HCT116 (cell line): ENCODE data around the gene FHDC1. TPM values are rescaled to one million over a fixed set of nuclear protein-coding genes. Genes with fewer than 3 reads are reported as not detected.

ENCODE experiments used
- ATAC-seq: fragments of 200-7000 bp; cut with Tn5 transposase; 2 replicates; pipeline ENCODE4 v1.9.1; 2020; ENCODE audit warnings: mild to moderate bottlenecking, moderate library complexity
- BruUV-seq: library from RNA; stranded (reverse); fragments of 400-500 nt; replicated peaks from 2 replicates; lab custom pipeline; 2021; lab: Mats Ljungman, UMichigan
- CTCF ChIA-PET: fragments of 300-600 bp; sonication (Branson Sonifier 250); formaldehyde crosslinking; loops from one replicate; lab custom pipeline; 2021; ENCODE audit warnings: antibody characterized with exemption; lab: Charles Lee
- POLR2A ChIA-PET: fragments of 300-600, 350-600 bp; sonication (Branson Sonifier 250); formaldehyde crosslinking; loops from one replicate; lab custom pipeline; 2021; ENCODE audit warnings: antibody characterized with exemption; lab: Charles Lee
- RAD21 ChIA-PET, 2 experiments: fragments of 300-600 bp; sonication (Branson Sonifier 250); formaldehyde crosslinking; loops; one replicate each; lab custom pipeline; 2023; ENCODE audit warnings: low total read pairs in 2 of 2; ENCODE audit not compliant: uncharacterized antibody in 2 of 2, unreplicated experiment in 2 of 2, low non-redundant PET in 1 of 2; lab: Charles Lee
- DNase-seq: peaks from one replicate; pipeline ENCODE4 v3.0.0-alpha.2; 2010; ENCODE audit warnings: low read depth, low spot score
- H2AFZ ChIP-seq: fragments of 200-600 bp; shearing (Covaris generic), sonication (generic); 2 replicates; pipeline ENCODE4 v1.6.1; 2017; ENCODE audit warnings: low read depth, mixed run types, mixed read lengths, antibody characterized with exemption, low read length; ENCODE audit not compliant: poor library complexity, severe bottlenecking
- H3K27ac ChIP-seq: 2 replicates; pipeline ENCODE4 v1.5.1; 2012; ENCODE audit warnings: low read depth, low read length
- H3K27me3 ChIP-seq: fragments of 200-600 bp; sonication (generic); 2 replicates; pipeline ENCODE4 v1.6.1; 2016; ENCODE audit warnings: mixed run types, low read length, mixed read lengths; ENCODE audit not compliant: insufficient read depth
- H3K36me3 ChIP-seq, 2 experiments: fragments of 200-500 bp in 1 of 2; fragments of 200-600 bp in 1 of 2; sonication (Bioruptor generic) in 1 of 2; sonication (generic) in 1 of 2; 2 replicates each; pipeline versions ENCODE4 v1.5.1 to v1.6.1; 2014 to 2016; ENCODE audit warnings: low read length in 2 of 2, inconsistent platforms in 1 of 2, mixed read lengths in 1 of 2, mixed run types in 1 of 2; ENCODE audit not compliant: insufficient read depth in 2 of 2, control insufficient read depth in 1 of 2
- H3K4me1 ChIP-seq, 2 experiments: fragments of 200-600 bp in 1 of 2; sonication (generic) in 1 of 2; 2 replicates each; pipeline versions ENCODE4 v1.5.1 to v1.6.1; 2012 to 2017; ENCODE audit warnings: low read length in 2 of 2, inconsistent platforms in 1 of 2, mild to moderate bottlenecking in 1 of 2, mixed read lengths in 1 of 2, mixed run types in 1 of 2, moderate library complexity in 1 of 2; ENCODE audit not compliant: insufficient read depth in 2 of 2, control insufficient read depth in 1 of 2
- H3K4me2 ChIP-seq: fragments of 200-600 bp; sonication (generic); 2 replicates; pipeline ENCODE4 v1.6.1; 2017; ENCODE audit warnings: mixed run types, low read length, mixed read lengths
- H3K4me3 ChIP-seq, 2 experiments: fragments of 200-600 bp in 1 of 2; sonication (generic) in 1 of 2; replicated peaks in 1 of 2; 2 replicates each; pipeline ENCODE4 v1.5.1; 2011 to 2016; ENCODE audit warnings: low read length in 2 of 2, control low read depth in 1 of 2, low read depth in 1 of 2, mild to moderate bottlenecking in 1 of 2, mixed read lengths in 1 of 2, mixed run types in 1 of 2
- H3K79me2 ChIP-seq: fragments of 200-600 bp; sonication (generic); 2 replicates; pipeline ENCODE4 v1.6.1; 2017; ENCODE audit warnings: mild to moderate bottlenecking, mixed run types, low read length, moderate library complexity, mixed read lengths; ENCODE audit not compliant: insufficient read depth
- H3K9ac ChIP-seq: fragments of 200-600 bp; sonication (generic); 2 replicates; pipeline ENCODE4 v1.6.1; 2016; ENCODE audit warnings: low read length, mixed read lengths
- H3K9me2 ChIP-seq: fragments of 200-600 bp; sonication (generic), shearing (Covaris generic); 2 replicates; pipeline ENCODE4 v1.6.1; 2017; ENCODE audit warnings: mixed run types, mild to moderate bottlenecking, moderate library complexity; ENCODE audit not compliant: insufficient read depth
- H3K9me3 ChIP-seq, 2 experiments: fragments of 200-500 bp in 1 of 2; fragments of 200-600 bp in 1 of 2; sonication (Bioruptor generic) in 1 of 2; sonication (generic) in 1 of 2; 2 replicates each; pipeline ENCODE4 v1.6.1; 2014 to 2017; ENCODE audit warnings: low read length in 2 of 2, mixed read lengths in 2 of 2, inconsistent platforms in 1 of 2, low read depth in 1 of 2, mild to moderate bottlenecking in 1 of 2, mixed run types in 1 of 2, moderate library complexity in 1 of 2; ENCODE audit not compliant: control insufficient read depth in 1 of 2, insufficient read depth in 1 of 2
- H4K20me1 ChIP-seq: fragments of 200-600 bp; sonication (generic), shearing (Covaris generic); 2 replicates; pipeline ENCODE4 v1.6.1; 2017; ENCODE audit warnings: mixed run types, mild to moderate bottlenecking, moderate library complexity; ENCODE audit not compliant: insufficient read depth
- CBX3 ChIP-seq: IDR thresholded peaks from 2 replicates; pipeline ENCODE4 v1.6.1; 2012; ENCODE audit warnings: low read depth
- CEBPB ChIP-seq: IDR thresholded peaks from 2 replicates; pipeline ENCODE4 v1.6.1; 2012; ENCODE audit warnings: low read depth
- ELF1 ChIP-seq: IDR thresholded peaks from 2 replicates; pipeline ENCODE4 v1.6.1; 2012; ENCODE audit warnings: low read depth, borderline replicate concordance
- EZH2 ChIP-seq: fragments of 200-600 bp; sonication (generic); IDR thresholded peaks from 2 replicates; pipeline ENCODE4 v1.6.1; 2017; ENCODE audit warnings: antibody characterized with exemption, mixed run types
- EZH2phosphoT487 ChIP-seq: fragments of 200-600 bp; IDR thresholded peaks from 2 replicates; pipeline ENCODE4 v1.6.1; 2018; ENCODE audit warnings: antibody characterized with exemption, borderline replicate concordance
- FOSL1 ChIP-seq: IDR thresholded peaks from 2 replicates; pipeline ENCODE4 v1.6.1; 2012; ENCODE audit warnings: low read depth
- JUND ChIP-seq: IDR thresholded peaks from 2 replicates; pipeline ENCODE4 v1.6.1; 2012
- POLR2A ChIP-seq: IDR thresholded peaks from 2 replicates; pipeline ENCODE4 v1.7.0; 2011; ENCODE audit warnings: borderline replicate concordance; ENCODE audit not compliant: insufficient read depth, insufficient read length; ENCODE audit errors: extremely low read depth
- SP1 ChIP-seq: IDR thresholded peaks from 2 replicates; pipeline ENCODE4 v1.6.1; 2012; ENCODE audit warnings: low read depth
- SRF ChIP-seq: IDR thresholded peaks from 2 replicates; pipeline ENCODE4 v1.6.1; 2012; ENCODE audit warnings: low read depth
- TCF7L2 ChIP-seq: IDR thresholded peaks from 2 replicates; pipeline ENCODE4 v1.7.0; 2011; ENCODE audit warnings: borderline replicate concordance, inconsistent platforms; ENCODE audit not compliant: insufficient read depth, insufficient read length; ENCODE audit errors: extremely low read depth
- ZNF274 ChIP-seq: fragments of 200-500 bp; sonication (Bioruptor generic); IDR thresholded peaks from 2 replicates; pipeline ENCODE4 v1.6.1; 2014; ENCODE audit warnings: mild to moderate bottlenecking, low read depth, low read length, inconsistent platforms
- intact Hi-C: fragments of 100-400 bp; cut with micrococcal nuclease; formaldehyde crosslinking; loops from 2 replicates; pipeline ENCODE4 v1.10.0; 2022
- total RNA-seq: library from RNA; stranded (reverse); gene quantifications from one replicate; pipeline ENCODE4 v1.2.1, GENCODE V29; 2021; ENCODE audit not compliant: unreplicated experiment
- TF ChIP-seq, protein P1 (sequence below), 3 experiments: fragments of 200-600 bp in 1 of 3; sonication (generic) in 1 of 3; IDR thresholded peaks in 2 of 3; conservative IDR thresholded peaks in 1 of 3; 2 replicates each; pipeline ENCODE4 v1.5.1; 2012 to 2017; ENCODE audit warnings: low read depth in 2 of 3, low read length in 2 of 3, antibody characterized with exemption in 1 of 3, borderline replicate concordance in 1 of 3, control low read depth in 1 of 3, mild to moderate bottlenecking in 1 of 3, mixed read lengths in 1 of 3, mixed run types in 1 of 3, moderate library complexity in 1 of 3; ENCODE audit not compliant: insufficient read depth in 1 of 3
- TF ChIP-seq, protein P2 (sequence below): IDR thresholded peaks from 2 replicates; pipeline ENCODE4 v1.6.1; 2012
- TF ChIP-seq, protein P3 (sequence below): IDR thresholded peaks from 2 replicates; pipeline ENCODE4 v1.6.1; 2011; ENCODE audit warnings: mild to moderate bottlenecking, low read length, moderate library complexity; ENCODE audit not compliant: insufficient replicate concordance; ENCODE audit errors: extremely low read depth
- TF ChIP-seq, protein P4 (sequence below): IDR thresholded peaks from 2 replicates; pipeline ENCODE4 v1.6.1; 2012; ENCODE audit warnings: low read depth

Gene FHDC1
- total RNA-seq, 1 experiment from 2014 or later = 1.8 TPM

DNA sequence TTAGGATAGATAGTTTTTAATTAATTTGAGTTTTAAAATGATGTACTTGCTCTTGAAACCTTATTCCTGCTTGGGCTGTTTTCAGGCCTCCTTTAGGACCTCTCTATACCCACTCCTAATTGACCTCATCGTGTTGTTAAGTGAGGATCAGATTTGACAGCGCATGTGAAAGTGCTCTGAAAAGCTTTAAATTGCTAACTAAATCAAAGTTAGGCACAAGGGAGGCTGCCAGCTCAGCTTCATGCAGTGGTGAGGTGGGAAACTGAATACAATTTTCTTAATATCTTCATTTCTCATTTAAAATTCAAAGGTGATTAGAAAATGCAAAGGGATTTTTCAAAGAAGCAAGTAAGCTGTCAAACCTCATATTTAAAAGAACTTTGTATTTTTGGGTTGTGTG is 20.0 kb downstream of the FHDC1 start:
- intact Hi-C loops = no loop called here
- no peak for DNase-seq
- ChIA-PET RAD21 (no interaction called here), POLR2A (no interaction called here), CTCF (no interaction called here)
- no peak overlapping the region for H3K9ac ChIP-seq
- ATAC-seq = no peak
- TF ChIP-seq ELF1 = no peak
- TF ChIP-seq ZNF274 = no peak
- TF ChIP-seq SRF = no peak
- TF ChIP-seq POLR2A = no peak
- TF ChIP-seq, protein P1, sequence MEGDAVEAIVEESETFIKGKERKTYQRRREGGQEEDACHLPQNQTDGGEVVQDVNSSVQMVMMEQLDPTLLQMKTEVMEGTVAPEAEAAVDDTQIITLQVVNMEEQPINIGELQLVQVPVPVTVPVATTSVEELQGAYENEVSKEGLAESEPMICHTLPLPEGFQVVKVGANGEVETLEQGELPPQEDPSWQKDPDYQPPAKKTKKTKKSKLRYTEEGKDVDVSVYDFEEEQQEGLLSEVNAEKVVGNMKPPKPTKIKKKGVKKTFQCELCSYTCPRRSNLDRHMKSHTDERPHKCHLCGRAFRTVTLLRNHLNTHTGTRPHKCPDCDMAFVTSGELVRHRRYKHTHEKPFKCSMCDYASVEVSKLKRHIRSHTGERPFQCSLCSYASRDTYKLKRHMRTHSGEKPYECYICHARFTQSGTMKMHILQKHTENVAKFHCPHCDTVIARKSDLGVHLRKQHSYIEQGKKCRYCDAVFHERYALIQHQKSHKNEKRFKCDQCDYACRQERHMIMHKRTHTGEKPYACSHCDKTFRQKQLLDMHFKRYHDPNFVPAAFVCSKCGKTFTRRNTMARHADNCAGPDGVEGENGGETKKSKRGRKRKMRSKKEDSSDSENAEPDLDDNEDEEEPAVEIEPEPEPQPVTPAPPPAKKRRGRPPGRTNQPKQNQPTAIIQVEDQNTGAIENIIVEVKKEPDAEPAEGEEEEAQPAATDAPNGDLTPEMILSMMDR (IDR thresholded peaks at IDR 0.05 in 2 of 3, conservative IDR thresholded peaks at IDR 0.05 in 1 of 3; ENCODE audit: borderline replicate concordance in 1 of 3, insufficient read depth in 1 of 3, low read depth in 2 of 3, low read length in 2 of 3) = no peak
- TF ChIP-seq, protein P2, sequence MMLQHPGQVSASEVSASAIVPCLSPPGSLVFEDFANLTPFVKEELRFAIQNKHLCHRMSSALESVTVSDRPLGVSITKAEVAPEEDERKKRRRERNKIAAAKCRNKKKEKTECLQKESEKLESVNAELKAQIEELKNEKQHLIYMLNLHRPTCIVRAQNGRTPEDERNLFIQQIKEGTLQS = no peak
- no peak for TF ChIP-seq FOSL1
- no peak for TF ChIP-seq EZH2phosphoT487
- TF ChIP-seq SP1 = no peak
- no peak for TF ChIP-seq JUND
- TF ChIP-seq, protein P3, sequence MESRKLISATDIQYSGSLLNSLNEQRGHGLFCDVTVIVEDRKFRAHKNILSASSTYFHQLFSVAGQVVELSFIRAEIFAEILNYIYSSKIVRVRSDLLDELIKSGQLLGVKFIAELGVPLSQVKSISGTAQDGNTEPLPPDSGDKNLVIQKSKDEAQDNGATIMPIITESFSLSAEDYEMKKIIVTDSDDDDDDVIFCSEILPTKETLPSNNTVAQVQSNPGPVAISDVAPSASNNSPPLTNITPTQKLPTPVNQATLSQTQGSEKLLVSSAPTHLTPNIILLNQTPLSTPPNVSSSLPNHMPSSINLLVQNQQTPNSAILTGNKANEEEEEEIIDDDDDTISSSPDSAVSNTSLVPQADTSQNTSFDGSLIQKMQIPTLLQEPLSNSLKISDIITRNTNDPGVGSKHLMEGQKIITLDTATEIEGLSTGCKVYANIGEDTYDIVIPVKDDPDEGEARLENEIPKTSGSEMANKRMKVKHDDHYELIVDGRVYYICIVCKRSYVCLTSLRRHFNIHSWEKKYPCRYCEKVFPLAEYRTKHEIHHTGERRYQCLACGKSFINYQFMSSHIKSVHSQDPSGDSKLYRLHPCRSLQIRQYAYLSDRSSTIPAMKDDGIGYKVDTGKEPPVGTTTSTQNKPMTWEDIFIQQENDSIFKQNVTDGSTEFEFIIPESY = no peak
- TF ChIP-seq CBX3 = no peak
- TF ChIP-seq CEBPB = no peak
- TF ChIP-seq, protein P4, sequence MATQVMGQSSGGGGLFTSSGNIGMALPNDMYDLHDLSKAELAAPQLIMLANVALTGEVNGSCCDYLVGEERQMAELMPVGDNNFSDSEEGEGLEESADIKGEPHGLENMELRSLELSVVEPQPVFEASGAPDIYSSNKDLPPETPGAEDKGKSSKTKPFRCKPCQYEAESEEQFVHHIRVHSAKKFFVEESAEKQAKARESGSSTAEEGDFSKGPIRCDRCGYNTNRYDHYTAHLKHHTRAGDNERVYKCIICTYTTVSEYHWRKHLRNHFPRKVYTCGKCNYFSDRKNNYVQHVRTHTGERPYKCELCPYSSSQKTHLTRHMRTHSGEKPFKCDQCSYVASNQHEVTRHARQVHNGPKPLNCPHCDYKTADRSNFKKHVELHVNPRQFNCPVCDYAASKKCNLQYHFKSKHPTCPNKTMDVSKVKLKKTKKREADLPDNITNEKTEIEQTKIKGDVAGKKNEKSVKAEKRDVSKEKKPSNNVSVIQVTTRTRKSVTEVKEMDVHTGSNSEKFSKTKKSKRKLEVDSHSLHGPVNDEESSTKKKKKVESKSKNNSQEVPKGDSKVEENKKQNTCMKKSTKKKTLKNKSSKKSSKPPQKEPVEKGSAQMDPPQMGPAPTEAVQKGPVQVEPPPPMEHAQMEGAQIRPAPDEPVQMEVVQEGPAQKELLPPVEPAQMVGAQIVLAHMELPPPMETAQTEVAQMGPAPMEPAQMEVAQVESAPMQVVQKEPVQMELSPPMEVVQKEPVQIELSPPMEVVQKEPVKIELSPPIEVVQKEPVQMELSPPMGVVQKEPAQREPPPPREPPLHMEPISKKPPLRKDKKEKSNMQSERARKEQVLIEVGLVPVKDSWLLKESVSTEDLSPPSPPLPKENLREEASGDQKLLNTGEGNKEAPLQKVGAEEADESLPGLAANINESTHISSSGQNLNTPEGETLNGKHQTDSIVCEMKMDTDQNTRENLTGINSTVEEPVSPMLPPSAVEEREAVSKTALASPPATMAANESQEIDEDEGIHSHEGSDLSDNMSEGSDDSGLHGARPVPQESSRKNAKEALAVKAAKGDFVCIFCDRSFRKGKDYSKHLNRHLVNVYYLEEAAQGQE = no peak
- TF ChIP-seq EZH2 = no peak
- no peak for TF ChIP-seq TCF7L2
- H3K4me1 ChIP-seq = peaks cover 0 to 10% of the 10 kb centered on the region in 2 experiments; a peak in 2 of 4 replicates
- H2AFZ ChIP-seq = no peak overlapping the region
- H3K36me3 ChIP-seq = no peaks in the 10 kb centered on the region
- no peaks in the 10 kb centered on the region for H4K20me1 ChIP-seq
- no peaks in the 10 kb centered on the region for H3K9me2 ChIP-seq
- no peaks in the 10 kb centered on the region for H3K79me2 ChIP-seq
- no TSS peak for BruUV-seq
- no peak overlapping the region for H3K4me2 ChIP-seq
- H3K27me3 ChIP-seq = no peaks in the 10 kb centered on the region
- H3K9me3 ChIP-seq = no peaks in the 10 kb centered on the region
- H3K4me3 ChIP-seq = no peak overlapping the region
- H3K27ac ChIP-seq = no peak overlapping the region
